HEK293 (cell line): ENCODE measurements around the gene MAST2.

Experiments
- CTCF ChIA-PET: fragments of 350-600 bp; formaldehyde crosslinking; extraction: SDS; loops from one replicate; lab custom pipeline; 2021; ENCODE audit warnings: antibody characterized with exemption; lab: Yijun Ruan, JAX
- POLR2A ChIA-PET: fragments of 300-600 bp; formaldehyde crosslinking; extraction: SDS; loops from one replicate; lab custom pipeline; 2020; ENCODE audit warnings: antibody characterized with exemption, inconsistent platforms; lab: Yijun Ruan, JAX
- H3K27ac ChIP-seq: fragments of 200-500 bp; sonication (Bioruptor generic); 2 replicates; pipeline ENCODE4 v1.5.1; 2014; ENCODE audit warnings: low read depth, low read length, control low read depth, inconsistent platforms; ENCODE audit errors: extremely low read depth
- H3K36me3 ChIP-seq, 2 experiments: fragments of 200-500 bp in 1 of 2; sonication (Bioruptor generic) in 1 of 2; 1 replicate in 1 of 2; 2 replicates in 1 of 2; pipeline ENCODE4 v1.5.1; 2014 to 2017; ENCODE audit warnings: inconsistent platforms in 2 of 2, low read length in 2 of 2; ENCODE audit not compliant: control insufficient read depth in 2 of 2, insufficient read depth in 1 of 2
- H3K4me1 ChIP-seq: fragments of 200-500 bp; sonication (Bioruptor generic); 2 replicates; pipeline ENCODE4 v1.5.1; 2014; ENCODE audit warnings: mild to moderate bottlenecking, low read length, inconsistent platforms; ENCODE audit not compliant: control insufficient read depth, insufficient read depth
- H3K4me3 ChIP-seq: 2 replicates; pipeline ENCODE4 v1.5.1; 2011; ENCODE audit warnings: low read depth, mild to moderate bottlenecking, control low read depth, low read length, moderate library complexity
- H3K9me3 ChIP-seq: fragments of 200-500 bp; sonication (Bioruptor generic); 2 replicates; pipeline ENCODE4 v1.5.1; 2014; ENCODE audit warnings: low read depth, low read length, inconsistent platforms; ENCODE audit not compliant: control insufficient read depth, insufficient read depth
- BCL11A ChIP-seq: fragments of 450-650 bp; formaldehyde crosslinking; IDR thresholded peaks from 2 replicates; pipeline ENCODE4 v1.5.1; 2016; ENCODE audit warnings: low read depth, missing biosample characterization, missing genetic modification characterization
- GFI1B ChIP-seq: fragments of 450-650 bp; formaldehyde crosslinking; IDR thresholded peaks from 2 replicates; pipeline ENCODE4 v1.5.1; 2016; ENCODE audit warnings: missing biosample characterization, missing genetic modification characterization
- IKZF3 ChIP-seq: fragments of 450-650 bp; IDR thresholded peaks from 2 replicates; pipeline ENCODE4 v1.5.0; 2018; ENCODE audit warnings: missing biosample characterization, mild to moderate bottlenecking, missing genetic modification characterization, moderate library complexity
- KLF9 ChIP-seq: fragments of 450-650 bp; formaldehyde crosslinking; IDR thresholded peaks from 2 replicates; pipeline ENCODE4 v1.5.1; 2016; ENCODE audit warnings: missing biosample characterization, missing genetic modification characterization, low read depth
- ZBTB17 ChIP-seq: fragments of 450-650 bp; formaldehyde crosslinking; IDR thresholded peaks from 2 replicates; pipeline ENCODE4 v1.5.1; 2016; ENCODE audit warnings: missing biosample characterization, missing genetic modification characterization
- ZNF335 ChIP-seq: fragments of 450-650 bp; formaldehyde crosslinking; conservative IDR thresholded peaks from 2 replicates; pipeline ENCODE4 v1.5.1; 2016; ENCODE audit warnings: missing biosample characterization, missing genetic modification characterization
- ZNF354C ChIP-seq: fragments of 450-650 bp; formaldehyde crosslinking; IDR thresholded peaks from 2 replicates; pipeline ENCODE4 v1.5.1; 2016; ENCODE audit warnings: missing biosample characterization, missing genetic modification characterization, low read depth, borderline replicate concordance
- ZNF521 ChIP-seq: fragments of 450-650 bp; formaldehyde crosslinking; IDR thresholded peaks from 2 replicates; pipeline ENCODE4 v1.5.1; 2017; ENCODE audit warnings: missing biosample characterization, mild to moderate bottlenecking, missing genetic modification characterization
- ZNF629 ChIP-seq: fragments of 450-650 bp; formaldehyde crosslinking; IDR thresholded peaks from 2 replicates; pipeline ENCODE4 v1.5.1; 2017; ENCODE audit warnings: missing biosample characterization, missing genetic modification characterization
- ZNF792 ChIP-seq: fragments of 450-650 bp; formaldehyde crosslinking; IDR thresholded peaks from 2 replicates; pipeline ENCODE4 v1.5.1; 2016; ENCODE audit warnings: missing biosample characterization, missing genetic modification characterization
- TF ChIP-seq, protein P1 (sequence below): fragments of 450-650 bp; formaldehyde crosslinking; IDR thresholded peaks from 2 replicates; pipeline ENCODE4 v1.5.1; 2016; ENCODE audit warnings: missing biosample characterization, missing genetic modification characterization
- TF ChIP-seq, protein P2 (sequence below): fragments of 450-650 bp; formaldehyde crosslinking; IDR thresholded peaks from 2 replicates; pipeline ENCODE4 v1.5.1; 2017; ENCODE audit warnings: missing biosample characterization, missing genetic modification characterization
- TF ChIP-seq, protein P3 (sequence below): fragments of 450-650 bp; formaldehyde crosslinking; IDR thresholded peaks from 2 replicates; pipeline ENCODE4 v1.5.1; 2016; ENCODE audit warnings: missing biosample characterization, missing genetic modification characterization, low read depth
- TF ChIP-seq, protein P4 (sequence below): fragments of 450-650 bp; formaldehyde crosslinking; IDR thresholded peaks from 2 replicates; pipeline ENCODE4 v1.5.1; 2016; ENCODE audit warnings: missing biosample characterization, missing genetic modification characterization
- TF ChIP-seq, protein P5 (sequence below): fragments of 450-650 bp; formaldehyde crosslinking; IDR thresholded peaks from 2 replicates; pipeline ENCODE4 v1.5.1; 2016; ENCODE audit warnings: missing biosample characterization, missing genetic modification characterization
- TF ChIP-seq, protein P6 (sequence below): fragments of 450-650 bp; formaldehyde crosslinking; IDR thresholded peaks from 2 replicates; pipeline ENCODE4 v1.5.1; 2017; ENCODE audit warnings: missing biosample characterization, missing genetic modification characterization
- TF ChIP-seq, protein P7 (sequence below): fragments of 450-650 bp; formaldehyde crosslinking; IDR thresholded peaks from 2 replicates; pipeline ENCODE4 v1.5.1; 2016; ENCODE audit warnings: missing biosample characterization, missing genetic modification characterization
- TF ChIP-seq, protein P8 (sequence below): fragments of 450-650 bp; formaldehyde crosslinking; IDR thresholded peaks from 2 replicates; pipeline ENCODE4 v1.5.1; 2017; ENCODE audit warnings: missing biosample characterization, mild to moderate bottlenecking, missing genetic modification characterization, moderate library complexity
- TF ChIP-seq, protein P9 (sequence below): fragments of 450-650 bp; formaldehyde crosslinking; IDR thresholded peaks from 2 replicates; pipeline ENCODE4 v1.5.1; 2017; ENCODE audit warnings: missing biosample characterization, missing genetic modification characterization

Gene MAST2

DNA sequence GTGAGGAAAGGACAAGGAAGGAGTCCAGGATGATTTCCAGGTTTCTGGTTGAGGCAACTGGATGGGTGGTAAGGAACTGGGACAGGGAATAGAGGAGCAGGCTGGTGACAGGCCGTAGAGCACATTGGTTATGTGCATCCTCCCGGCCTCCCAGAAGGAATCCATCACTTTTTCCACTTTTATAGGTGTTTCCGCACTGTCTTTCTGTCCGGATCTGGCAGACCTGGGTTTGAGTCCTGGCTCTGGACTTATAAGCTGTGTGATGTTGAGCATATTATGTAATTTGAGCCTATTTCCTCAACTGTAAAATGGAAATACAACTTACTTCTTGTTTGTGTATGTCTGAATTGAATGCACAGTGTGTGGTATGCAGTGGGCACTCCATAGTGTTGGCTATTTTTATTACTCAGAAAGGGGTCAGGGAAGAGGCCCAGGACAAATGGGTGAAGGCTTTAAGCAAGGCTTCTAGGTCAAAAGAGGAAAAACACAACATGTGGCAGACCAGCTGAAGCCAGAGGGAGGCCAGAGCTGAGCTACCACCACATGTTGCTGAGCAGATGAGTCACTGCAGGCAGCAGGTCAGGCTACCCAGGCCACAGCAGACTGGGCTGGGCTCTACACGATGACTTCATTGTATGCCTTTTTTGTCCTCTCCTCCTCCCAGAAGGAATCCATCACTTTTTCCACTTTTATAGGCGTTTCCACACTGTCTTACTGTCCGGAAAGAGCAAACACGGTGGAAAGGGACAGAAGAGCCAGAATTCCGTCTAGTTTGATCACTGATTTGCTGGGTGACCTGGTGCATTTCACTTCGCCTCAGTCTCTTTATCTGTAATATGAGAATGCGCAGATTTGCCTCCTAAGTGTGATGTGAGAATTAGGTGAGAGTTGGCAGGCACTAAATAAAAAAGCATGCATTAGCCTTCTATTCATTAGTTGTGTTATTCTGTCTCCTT is 791 bp upstream of the MAST2 start:
- peak overlapping the region; percentile 7; the same call in 1 of the 2 replicates for H3K27ac ChIP-seq
- peaks cover 5 to 15% of the 10 kb centered on the region in 2 experiments; a peak in 2 of 3 replicates for H3K36me3 ChIP-seq
- H3K4me3 ChIP-seq, result peak overlapping the region; percentile 57
- POLR2A ChIA-PET, result interaction anchor here (0.6 to 1.6 kb wide), 5 partner anchors 9 to 281 kb away, joined by 3 read pairs; partner anchors contain the start of genes GPBP1L1 and PRDX1
- CTCF ChIA-PET, result interaction anchor here (0.7 kb wide), 1 partner anchor 53 kb away, joined by 3 read pairs; no protein-coding TSS in a partner anchor
- H3K9me3 ChIP-seq, result no peaks in the 10 kb centered on the region
- no peaks in the 10 kb centered on the region; the same call in 1 of the 2 replicates for H3K4me1 ChIP-seq
- TF ChIP-seq, protein P1, sequence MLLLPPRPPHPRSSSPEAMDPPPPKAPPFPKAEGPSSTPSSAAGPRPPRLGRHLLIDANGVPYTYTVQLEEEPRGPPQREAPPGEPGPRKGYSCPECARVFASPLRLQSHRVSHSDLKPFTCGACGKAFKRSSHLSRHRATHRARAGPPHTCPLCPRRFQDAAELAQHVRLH, result peak; percentile 8; the same call in 1 of the 2 replicates
- TF ChIP-seq, protein P2, sequence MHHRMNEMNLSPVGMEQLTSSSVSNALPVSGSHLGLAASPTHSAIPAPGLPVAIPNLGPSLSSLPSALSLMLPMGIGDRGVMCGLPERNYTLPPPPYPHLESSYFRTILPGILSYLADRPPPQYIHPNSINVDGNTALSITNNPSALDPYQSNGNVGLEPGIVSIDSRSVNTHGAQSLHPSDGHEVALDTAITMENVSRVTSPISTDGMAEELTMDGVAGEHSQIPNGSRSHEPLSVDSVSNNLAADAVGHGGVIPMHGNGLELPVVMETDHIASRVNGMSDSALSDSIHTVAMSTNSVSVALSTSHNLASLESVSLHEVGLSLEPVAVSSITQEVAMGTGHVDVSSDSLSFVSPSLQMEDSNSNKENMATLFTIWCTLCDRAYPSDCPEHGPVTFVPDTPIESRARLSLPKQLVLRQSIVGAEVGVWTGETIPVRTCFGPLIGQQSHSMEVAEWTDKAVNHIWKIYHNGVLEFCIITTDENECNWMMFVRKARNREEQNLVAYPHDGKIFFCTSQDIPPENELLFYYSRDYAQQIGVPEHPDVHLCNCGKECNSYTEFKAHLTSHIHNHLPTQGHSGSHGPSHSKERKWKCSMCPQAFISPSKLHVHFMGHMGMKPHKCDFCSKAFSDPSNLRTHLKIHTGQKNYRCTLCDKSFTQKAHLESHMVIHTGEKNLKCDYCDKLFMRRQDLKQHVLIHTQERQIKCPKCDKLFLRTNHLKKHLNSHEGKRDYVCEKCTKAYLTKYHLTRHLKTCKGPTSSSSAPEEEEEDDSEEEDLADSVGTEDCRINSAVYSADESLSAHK (tag by site-specific recombination), result 0 out of 2 replicates have a peak, but pooled peaks have one; percentile 7
- TF ChIP-seq, protein P3, sequence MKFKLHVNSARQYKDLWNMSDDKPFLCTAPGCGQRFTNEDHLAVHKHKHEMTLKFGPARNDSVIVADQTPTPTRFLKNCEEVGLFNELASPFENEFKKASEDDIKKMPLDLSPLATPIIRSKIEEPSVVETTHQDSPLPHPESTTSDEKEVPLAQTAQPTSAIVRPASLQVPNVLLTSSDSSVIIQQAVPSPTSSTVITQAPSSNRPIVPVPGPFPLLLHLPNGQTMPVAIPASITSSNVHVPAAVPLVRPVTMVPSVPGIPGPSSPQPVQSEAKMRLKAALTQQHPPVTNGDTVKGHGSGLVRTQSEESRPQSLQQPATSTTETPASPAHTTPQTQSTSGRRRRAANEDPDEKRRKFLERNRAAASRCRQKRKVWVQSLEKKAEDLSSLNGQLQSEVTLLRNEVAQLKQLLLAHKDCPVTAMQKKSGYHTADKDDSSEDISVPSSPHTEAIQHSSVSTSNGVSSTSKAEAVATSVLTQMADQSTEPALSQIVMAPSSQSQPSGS (tag by site-specific recombination), result peak; percentile 89
- TF ChIP-seq GFI1B (tag by site-specific recombination) (peak; percentile 49; the same call in 1 of the 2 replicates), ZNF792 (tag by site-specific recombination) (no peak), BCL11A (tag by site-specific recombination) (peak; percentile 63; the same call in 1 of the 2 replicates), IKZF3 (peak; percentile 67; the same call in 1 of the 2 replicates), ZBTB17 (tag by site-specific recombination) (peak; percentile 97), ZNF354C (tag by site-specific recombination) (no peak), ZNF521 (tag by site-specific recombination) (no peak), ZNF335 (tag by site-specific recombination) (peak; percentile 95), KLF9 (tag by site-specific recombination) (peak; percentile 16; the same call in 1 of the 2 replicates), ZNF629 (peak; percentile 83)
- TF ChIP-seq, protein P4, sequence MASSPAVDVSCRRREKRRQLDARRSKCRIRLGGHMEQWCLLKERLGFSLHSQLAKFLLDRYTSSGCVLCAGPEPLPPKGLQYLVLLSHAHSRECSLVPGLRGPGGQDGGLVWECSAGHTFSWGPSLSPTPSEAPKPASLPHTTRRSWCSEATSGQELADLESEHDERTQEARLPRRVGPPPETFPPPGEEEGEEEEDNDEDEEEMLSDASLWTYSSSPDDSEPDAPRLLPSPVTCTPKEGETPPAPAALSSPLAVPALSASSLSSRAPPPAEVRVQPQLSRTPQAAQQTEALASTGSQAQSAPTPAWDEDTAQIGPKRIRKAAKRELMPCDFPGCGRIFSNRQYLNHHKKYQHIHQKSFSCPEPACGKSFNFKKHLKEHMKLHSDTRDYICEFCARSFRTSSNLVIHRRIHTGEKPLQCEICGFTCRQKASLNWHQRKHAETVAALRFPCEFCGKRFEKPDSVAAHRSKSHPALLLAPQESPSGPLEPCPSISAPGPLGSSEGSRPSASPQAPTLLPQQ (tag by site-specific recombination), result peak; percentile 27
- TF ChIP-seq, protein P5, sequence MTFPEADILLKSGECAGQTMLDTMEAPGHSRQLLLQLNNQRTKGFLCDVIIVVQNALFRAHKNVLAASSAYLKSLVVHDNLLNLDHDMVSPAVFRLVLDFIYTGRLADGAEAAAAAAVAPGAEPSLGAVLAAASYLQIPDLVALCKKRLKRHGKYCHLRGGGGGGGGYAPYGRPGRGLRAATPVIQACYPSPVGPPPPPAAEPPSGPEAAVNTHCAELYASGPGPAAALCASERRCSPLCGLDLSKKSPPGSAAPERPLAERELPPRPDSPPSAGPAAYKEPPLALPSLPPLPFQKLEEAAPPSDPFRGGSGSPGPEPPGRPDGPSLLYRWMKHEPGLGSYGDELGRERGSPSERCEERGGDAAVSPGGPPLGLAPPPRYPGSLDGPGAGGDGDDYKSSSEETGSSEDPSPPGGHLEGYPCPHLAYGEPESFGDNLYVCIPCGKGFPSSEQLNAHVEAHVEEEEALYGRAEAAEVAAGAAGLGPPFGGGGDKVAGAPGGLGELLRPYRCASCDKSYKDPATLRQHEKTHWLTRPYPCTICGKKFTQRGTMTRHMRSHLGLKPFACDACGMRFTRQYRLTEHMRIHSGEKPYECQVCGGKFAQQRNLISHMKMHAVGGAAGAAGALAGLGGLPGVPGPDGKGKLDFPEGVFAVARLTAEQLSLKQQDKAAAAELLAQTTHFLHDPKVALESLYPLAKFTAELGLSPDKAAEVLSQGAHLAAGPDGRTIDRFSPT (tag by site-specific recombination), result peak; percentile 80
- TF ChIP-seq, protein P6, sequence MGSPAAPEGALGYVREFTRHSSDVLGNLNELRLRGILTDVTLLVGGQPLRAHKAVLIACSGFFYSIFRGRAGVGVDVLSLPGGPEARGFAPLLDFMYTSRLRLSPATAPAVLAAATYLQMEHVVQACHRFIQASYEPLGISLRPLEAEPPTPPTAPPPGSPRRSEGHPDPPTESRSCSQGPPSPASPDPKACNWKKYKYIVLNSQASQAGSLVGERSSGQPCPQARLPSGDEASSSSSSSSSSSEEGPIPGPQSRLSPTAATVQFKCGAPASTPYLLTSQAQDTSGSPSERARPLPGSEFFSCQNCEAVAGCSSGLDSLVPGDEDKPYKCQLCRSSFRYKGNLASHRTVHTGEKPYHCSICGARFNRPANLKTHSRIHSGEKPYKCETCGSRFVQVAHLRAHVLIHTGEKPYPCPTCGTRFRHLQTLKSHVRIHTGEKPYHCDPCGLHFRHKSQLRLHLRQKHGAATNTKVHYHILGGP (tag by site-specific recombination), result no peak
- TF ChIP-seq, protein P7, sequence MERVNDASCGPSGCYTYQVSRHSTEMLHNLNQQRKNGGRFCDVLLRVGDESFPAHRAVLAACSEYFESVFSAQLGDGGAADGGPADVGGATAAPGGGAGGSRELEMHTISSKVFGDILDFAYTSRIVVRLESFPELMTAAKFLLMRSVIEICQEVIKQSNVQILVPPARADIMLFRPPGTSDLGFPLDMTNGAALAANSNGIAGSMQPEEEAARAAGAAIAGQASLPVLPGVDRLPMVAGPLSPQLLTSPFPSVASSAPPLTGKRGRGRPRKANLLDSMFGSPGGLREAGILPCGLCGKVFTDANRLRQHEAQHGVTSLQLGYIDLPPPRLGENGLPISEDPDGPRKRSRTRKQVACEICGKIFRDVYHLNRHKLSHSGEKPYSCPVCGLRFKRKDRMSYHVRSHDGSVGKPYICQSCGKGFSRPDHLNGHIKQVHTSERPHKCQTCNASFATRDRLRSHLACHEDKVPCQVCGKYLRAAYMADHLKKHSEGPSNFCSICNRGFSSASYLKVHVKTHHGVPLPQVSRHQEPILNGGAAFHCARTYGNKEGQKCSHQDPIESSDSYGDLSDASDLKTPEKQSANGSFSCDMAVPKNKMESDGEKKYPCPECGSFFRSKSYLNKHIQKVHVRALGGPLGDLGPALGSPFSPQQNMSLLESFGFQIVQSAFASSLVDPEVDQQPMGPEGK (tag by site-specific recombination), result 0 out of 2 replicates have a peak, but pooled peaks have one; percentile 42
- TF ChIP-seq, protein P8, sequence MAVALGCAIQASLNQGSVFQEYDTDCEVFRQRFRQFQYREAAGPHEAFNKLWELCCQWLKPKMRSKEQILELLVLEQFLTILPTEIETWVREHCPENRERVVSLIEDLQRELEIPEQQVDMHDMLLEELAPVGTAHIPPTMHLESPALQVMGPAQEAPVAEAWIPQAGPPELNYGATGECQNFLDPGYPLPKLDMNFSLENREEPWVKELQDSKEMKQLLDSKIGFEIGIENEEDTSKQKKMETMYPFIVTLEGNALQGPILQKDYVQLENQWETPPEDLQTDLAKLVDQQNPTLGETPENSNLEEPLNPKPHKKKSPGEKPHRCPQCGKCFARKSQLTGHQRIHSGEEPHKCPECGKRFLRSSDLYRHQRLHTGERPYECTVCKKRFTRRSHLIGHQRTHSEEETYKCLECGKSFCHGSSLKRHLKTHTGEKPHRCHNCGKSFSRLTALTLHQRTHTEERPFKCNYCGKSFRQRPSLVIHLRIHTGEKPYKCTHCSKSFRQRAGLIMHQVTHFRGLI (tag by site-specific recombination), result peak; percentile 91
- TF ChIP-seq, protein P9, sequence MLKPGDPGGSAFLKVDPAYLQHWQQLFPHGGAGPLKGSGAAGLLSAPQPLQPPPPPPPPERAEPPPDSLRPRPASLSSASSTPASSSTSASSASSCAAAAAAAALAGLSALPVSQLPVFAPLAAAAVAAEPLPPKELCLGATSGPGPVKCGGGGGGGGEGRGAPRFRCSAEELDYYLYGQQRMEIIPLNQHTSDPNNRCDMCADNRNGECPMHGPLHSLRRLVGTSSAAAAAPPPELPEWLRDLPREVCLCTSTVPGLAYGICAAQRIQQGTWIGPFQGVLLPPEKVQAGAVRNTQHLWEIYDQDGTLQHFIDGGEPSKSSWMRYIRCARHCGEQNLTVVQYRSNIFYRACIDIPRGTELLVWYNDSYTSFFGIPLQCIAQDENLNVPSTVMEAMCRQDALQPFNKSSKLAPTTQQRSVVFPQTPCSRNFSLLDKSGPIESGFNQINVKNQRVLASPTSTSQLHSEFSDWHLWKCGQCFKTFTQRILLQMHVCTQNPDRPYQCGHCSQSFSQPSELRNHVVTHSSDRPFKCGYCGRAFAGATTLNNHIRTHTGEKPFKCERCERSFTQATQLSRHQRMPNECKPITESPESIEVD (tag by site-specific recombination), result no peak
